Activated CD4-positive, alpha-beta T cell treated with anti-CD3 and anti-CD28 coated beads, Interleukin-2, amount 50 U/mL, for 4 hours (primary cell): ENCODE measurements around the gene CEP85.
"Not testable (repeated sequence)": the region's sequence is repeated elsewhere in the genome, so short reads cannot be mapped to it uniquely, and the experiment has no call there.

Experiments used
- DNase-seq, 2 experiments: peaks; one replicate each; pipeline ENCODE4 v3.0.0-alpha.2; 2020

Gene CEP85

DNA sequence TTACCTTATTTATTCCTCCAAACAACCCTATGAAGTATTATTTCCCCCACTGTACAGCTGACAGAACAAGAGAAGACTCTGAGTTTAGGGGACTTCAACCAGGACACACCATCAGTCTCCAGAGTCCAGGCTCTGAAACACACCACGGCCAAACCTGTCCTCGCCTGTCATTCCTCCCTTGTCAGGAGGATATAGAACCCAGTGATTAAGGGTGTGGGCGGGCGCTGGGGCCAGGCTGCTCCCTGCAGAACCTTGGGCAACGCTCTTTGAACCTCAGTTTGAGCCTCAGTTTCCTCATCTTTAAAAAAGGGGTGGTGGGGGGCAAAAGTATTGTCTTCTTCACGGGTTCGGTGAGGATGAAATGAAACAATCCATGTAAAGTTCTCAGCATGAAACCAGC lies 9.4 kb upstream of the CEP85 start:
- DNase-seq = no peak

DNA sequence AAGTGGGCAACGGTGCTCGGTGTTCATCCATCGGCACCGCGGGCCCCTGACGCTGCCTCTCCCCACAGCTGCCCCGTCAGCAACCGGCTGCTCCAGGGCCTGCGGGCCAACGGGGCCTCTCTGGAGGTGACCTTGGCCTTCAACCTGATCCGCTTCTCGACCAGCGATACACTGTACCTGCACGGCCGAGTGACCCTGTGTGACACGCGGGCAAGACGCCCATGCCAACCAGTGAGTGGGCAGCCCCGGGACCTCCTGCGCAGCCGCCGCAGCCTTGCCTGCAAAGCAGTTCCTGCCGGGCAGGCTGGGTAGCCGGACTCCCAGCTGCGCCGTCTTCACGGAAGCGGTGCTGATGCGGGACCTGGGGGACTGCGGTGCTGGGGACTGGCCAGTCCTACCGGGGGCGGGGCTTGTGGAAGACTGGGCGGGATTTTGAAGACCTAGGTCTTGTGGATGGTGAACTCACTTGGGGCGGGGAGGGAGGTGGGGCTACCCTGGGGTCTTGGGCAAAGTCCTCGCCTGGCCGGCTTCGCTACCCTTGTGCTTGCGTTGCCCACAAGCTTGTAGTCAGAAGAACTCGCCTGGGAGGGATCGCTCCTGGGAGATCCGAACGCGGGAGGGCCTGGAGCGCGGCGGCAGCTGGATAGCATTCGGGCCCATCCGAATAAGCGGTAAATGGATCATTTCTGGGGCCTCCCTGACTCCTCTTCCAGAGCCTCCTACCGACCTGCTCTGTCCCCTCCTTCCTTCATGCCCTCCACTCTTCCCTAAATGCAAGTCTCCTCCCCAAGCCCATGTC lies 8.8 kb upstream of the CEP85 start:
- peak; percentile 28 to 31 for DNase-seq

DNA sequence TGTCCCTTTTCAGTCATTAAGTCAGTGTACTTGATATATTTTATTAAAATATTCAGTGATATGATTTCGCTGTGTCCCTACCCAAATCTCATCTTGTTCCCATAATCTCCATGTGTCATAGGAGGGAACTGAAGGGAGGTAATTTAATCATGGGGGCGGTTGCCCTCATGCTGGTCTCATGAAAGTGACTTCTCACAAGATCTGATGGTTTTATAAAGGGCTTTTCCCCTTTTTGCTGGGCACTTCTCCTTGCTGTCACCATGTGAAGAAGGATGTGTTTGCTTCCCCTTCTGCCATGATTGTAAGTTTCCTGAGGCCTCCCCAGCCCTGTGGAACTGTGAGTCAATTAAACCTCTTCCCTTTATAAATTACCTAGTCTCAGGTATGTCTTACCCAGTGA lies 3.3 kb upstream of the CEP85 start:
- not testable (repeated sequence) for DNase-seq

DNA sequence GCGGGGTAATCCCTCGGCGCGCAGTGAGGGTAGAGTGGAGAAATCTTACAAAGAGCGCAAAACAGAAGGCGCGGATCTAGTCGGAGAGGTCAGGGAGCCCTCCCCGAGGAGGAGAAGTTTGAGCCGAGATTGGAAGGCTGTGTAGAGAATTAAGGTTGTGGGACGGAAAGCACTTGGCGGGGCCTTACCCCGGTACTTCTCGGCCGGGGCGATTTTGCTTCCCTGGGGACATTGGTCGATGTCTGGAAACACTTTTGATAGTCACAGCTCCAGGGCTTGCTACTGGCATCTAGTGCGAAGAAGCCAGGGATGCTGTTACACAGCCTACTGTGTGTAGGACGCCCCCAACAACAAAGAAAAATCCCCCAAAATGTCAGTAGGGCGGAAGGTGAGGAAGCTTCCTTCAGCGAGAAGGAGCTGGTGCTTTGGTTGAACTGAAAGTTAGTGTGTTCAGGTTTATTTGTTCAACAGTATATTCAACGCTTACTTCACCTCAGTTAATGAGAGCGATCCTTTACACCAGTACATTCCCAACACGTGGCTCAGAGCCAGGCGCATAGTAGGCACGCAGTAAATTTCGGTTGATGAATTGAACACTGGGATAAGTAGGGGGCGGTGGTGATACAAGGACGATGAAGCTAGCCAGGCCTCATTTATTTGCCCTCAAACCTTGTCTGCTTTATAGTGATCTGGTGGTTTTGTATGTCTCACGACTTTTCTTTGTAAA lies 807 bp downstream of the CEP85 start:
- peak in 1 of 2 experiments; percentile 2 for DNase-seq

DNA sequence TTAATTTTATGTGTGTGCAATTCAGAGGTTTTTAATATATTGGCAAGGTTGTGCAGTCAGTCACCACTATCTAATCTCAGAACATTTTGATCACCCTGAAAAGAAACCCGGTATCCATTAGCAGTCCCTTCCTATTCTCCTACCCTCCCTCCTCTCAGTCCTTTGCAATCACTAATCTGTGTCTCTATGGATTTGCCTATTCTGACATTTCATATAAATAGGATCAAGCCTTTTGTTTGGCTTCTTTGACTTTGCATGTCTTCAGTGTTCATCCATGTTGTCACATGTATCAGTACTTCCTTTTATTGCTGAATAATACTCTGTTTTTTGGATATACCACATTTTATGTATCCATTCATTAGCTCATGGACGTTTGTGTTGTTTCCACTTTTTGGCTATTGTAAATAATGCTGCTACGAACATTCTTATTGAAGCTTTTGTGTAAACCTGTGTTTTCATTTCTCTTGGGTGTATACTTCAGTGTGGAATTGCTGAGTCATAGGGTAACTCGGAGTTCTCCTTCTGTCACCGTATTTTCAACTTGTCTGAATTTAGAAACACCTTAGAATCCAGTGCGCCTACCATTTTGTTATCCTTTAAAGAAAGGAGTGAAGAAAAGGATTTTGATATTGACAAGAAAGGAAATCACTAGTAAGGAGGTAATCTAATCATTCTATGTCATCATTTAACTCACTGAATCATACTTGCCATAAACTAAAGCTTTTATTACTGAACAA lies 3.4 kb downstream of the CEP85 start:
- DNase-seq = no peak

DNA sequence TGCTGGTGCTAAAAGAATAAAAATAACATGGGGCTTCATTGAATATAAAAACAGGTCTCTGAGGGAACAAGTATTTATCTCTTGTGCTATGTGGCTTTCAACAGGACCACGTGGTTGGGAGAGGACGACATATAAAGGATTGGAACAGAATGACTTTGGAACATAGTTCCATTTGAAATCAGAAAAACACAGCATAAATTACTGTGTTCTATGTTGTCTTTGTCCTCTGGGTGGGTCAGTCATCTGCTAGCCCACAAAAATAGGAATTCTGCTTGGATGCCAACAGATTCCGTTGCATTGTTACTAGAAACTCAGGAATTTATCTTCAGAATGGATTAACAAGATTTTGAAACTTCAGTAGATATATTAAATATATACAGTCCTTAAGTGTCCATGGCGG lies 5.9 kb downstream of the CEP85 start:
- DNase-seq = no peak

DNA sequence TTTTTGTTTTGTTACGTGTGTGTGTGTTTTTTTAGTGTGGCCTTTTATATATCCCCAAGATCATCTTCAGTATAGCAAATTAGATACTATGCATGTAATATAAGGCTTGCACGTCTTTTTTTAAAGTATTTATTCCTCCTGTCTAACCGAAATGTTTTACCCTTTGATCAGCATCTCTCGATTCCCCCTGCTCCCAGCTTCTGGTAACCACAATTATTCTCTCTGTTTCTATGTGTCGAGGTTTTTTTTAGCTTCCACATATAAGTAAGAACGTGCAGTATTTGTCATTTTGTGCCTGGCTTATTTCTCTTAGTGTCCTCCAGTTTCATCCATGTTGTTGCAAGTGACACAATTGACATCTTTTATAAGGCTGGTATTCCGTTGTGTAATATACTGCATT lies 18.7 kb downstream of the CEP85 start:
- no peak for DNase-seq

DNA sequence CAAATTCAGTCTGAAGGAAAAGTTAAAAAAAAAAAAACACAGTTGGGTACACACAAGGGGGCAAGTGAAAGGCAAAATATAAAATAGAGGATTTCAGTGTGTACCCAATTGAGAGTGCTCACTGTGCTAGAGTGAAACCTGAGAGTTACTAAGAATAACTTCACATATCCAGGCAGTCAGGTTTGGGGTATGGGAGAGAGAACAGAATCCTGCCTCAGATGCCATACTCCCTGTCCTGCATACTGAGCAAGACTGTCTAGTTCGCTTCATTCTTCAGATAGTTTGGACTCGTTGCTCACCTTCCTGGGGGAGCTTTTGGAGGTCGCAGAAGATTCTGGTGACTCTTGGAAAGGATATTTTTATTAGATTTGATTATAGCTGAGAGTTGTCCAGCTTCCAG lies 20.4 kb downstream of the CEP85 start:
- no peak for DNase-seq

DNA sequence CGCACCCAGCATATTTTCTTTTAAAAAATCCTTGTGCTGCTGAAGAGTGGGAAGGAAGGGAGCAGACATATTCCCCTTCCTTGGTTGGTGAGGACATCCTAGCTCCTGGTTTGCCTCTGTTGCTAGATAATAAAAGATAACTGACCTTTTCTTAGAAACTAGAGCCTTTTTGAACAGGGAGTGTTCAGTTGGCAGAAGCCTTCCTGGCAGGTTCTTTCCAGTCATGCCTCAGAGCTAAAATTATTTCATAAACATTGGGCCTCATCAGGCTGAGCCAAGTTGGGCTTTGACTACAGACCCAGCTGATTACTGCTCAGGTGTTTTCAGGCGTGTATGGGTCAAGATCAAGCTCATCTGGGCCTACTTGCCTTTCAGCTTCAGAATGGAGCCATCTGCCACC lies 23.2 kb downstream of the CEP85 start:
- no peak for DNase-seq

DNA sequence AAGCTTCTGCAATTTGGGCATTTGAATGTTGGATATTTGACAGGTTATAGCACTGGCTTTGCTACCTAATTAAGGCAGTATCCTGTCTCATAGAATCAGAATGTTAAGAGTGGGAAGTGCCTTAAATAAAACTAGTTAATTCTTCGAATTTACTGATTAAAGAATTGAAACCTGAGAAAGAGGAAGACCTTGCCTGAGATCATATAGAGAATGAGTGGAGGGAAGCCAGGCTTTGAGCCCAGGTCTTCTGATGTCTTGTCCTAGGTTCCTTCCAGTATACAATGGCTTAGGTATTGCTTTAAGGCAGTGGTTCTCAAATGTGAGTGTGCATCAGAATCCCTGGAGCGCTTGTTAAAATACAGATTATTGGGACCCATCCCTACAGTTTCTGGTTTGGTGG lies 25.0 kb downstream of the CEP85 start:
- DNase-seq = no peak

DNA sequence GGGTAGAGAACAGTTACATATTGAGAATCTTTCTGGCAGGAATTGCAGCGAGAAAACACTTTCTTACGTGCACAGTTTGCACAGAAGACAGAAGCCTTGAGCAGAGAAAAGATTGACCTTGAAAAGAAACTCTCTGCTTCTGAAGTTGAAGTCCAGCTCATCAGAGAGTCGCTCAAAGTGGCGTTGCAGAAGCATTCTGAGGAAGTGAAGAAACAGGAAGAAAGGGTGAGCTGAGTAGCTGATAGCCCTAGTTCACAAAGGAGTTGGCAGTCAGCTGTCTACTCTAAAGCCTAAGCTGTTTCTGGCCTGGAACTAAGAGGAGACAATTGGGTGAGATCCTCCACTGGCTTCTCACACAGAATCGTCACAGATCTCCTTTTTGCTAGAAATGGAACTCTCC lies 25.6 kb downstream of the CEP85 start:
- no peak for DNase-seq

DNA sequence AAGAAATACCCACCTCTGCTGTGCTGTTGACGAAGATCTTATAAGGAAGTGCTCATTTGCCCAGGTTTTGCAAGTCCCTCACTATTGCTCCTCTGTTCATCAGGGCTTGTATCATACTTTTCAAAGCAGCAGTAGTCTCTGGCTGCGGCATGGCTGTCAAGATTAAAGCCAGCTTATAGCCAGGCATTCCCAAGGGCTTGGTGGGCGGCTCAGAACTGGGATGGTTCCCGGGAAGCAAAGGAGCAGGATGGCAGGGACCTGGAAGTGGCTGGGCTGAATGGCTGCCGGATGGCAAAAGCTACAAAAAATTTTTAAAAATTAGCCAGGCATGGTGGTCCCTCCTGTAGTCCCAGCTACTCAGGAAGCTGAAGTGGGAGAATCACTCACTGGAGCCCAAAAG lies 29.2 kb downstream of the CEP85 start:
- DNase-seq = no peak

DNA sequence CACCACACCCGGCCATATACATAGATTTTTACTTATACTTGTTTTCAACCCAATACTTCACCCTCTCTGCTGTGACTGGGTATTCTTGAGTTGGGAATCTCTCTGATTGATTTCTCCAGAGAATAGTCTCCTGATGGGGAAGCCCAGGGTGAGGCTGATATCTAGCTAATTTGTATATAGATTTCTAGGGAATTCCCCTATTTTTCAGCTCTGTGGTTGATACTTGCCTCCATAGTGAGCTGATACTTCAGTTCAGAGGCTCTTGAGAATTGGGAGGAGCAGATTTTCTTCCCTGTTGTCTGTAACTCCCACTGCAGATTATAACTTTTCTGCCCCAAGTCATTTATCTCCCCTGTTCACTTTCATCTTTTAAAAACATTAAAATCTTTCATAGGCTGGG lies 31.4 kb downstream of the CEP85 start:
- DNase-seq = no peak

DNA sequence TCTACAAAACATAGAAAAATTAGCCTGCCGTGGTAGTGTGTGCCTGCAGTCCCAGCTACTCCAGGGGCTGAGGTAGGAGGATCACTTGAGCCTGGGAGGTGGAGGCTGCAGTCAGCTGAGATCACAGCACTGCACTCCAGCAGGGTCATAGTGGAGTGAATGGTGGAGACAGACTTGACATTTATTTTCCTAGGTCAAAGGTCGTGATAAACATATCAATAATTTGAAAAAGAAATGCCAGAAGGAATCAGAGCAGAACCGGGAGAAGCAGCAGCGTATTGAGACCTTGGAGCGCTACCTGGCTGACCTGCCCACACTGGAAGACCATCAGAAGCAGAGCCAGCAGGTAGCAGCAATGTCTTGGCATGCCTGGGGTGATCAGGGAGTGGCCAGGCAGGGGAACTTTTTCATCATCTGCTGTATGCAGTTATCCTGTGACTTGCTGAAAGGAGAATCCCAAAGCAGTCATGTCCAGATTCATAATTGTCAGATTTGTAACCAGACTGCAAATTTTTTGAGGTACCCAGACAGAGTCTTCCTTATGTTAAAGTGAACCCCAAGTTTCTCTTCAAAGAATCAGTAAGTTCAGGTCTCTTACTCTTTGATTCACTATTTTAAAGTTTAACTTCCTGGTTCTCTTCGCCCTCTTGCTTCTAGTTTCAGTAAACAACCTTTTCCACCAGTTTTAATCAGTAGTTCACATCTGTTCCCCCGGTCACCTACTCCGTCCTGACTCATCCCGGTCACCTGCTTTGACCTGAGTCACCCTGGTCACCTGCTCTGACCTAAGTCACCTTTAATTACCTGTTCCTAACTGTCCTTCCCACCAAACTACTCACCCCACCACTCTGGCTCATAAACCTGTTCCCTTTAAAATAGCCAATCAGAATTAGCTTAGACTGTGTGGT lies 34.5 kb downstream of the CEP85 start:
- no peak for DNase-seq

DNA sequence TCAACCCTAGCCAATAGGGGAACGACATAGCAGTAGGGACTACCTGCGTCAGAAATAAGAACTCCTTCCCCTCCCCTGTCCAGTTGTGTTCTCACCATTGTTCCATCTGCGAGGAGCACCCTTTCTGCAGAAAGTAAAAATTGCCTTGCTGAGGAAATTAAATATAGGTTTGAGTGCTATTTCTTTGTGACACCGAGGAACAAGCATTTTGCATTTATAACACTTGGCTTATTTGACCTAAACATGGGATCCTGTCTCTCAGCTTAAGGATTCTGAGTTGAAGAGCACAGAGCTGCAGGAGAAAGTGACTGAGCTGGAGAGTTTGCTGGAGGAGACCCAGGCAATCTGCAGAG lies 35.2 kb downstream of the CEP85 start:
- DNase-seq = no peak

DNA sequence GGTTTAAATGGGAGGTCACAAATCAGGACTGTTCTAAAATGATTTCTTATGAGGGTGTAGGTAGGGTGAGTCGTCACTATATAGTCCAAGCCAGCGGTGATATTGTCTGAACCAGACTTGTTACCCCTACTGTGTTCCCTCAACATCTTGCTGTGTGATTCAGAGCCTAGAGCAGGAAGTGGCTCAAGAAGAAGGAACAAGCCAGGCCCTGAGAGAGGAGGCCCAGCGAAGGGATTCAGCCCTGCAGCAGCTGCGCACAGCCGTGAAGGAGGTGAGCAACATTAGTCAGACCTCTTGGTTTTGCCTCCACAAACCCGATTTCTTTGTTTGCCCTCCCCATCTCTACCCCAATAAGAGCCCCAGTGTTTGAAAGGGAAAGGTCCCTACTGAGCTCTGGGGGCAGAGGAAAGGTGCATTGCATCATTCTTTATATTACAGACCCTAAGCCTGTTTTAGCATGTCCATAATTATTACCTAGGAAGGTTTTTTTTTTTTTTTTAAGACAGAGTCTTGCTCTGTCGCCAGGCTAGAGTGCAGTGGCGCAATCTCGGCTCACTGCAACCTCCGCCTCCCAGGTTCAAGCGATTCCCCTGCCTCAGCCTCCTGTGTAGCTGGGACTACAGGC lies 40.9 kb downstream of the CEP85 start:
- no peak for DNase-seq

DNA sequence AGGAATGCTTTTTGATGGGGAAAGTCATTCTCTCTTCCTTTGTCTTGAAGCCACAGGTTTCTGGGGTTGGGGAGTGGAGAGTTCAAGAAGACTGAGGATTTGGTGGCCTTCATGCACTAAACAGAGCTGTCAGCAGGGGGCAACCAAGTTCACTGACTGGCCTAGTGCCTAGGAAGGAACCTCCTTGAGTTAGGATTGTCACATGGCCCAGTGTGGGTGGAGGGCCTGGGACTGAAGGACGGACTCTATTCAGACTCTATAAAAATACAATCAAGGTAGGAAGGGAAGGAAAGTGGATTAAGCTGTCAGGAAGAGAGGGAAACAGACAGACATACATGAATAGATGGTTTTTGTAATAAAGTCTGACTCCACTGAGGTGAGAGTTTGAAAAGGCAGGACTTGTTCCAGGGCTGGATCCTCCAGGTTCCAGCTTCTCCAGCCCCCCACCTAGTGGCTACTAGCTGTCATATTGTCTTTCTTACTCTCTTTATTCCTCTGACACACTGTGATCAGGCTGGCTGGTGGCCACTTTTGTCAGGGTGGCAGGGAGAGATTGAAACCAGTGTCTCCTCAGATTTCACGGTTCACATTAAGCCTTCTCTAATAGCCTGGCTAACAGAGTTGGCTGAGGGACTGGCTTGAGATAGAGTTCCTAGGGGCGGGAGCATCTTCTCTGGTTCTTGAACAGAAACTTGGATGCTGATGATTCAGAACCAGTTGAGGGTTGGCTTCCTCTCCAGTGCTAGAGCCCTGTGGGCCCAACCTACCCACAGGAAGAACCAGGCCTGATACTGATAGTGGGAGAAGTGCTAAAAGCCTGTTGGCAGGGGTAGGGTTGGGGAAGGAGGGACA lies 41.8 kb downstream of the CEP85 start:
- DNase-seq = peak; percentile 71 to 74

DNA sequence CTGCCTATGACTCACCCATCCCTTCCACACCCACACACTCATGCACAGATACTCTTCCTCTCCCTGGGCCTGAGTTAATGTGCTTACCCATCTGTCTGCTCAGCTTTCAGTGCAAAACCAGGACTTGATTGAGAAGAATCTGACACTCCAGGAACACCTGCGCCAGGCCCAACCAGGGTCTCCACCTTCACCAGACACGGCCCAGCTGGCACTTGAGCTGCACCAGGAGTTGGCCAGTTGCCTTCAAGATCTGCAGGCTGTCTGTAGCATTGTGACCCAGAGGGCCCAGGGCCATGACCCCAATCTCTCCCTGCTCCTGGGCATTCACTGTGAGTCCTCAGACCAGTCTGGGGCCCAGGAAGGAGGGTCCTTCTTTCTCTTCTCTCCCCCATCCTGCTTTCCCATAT lies 42.4 kb downstream of the CEP85 start:
- no peak for DNase-seq

DNA sequence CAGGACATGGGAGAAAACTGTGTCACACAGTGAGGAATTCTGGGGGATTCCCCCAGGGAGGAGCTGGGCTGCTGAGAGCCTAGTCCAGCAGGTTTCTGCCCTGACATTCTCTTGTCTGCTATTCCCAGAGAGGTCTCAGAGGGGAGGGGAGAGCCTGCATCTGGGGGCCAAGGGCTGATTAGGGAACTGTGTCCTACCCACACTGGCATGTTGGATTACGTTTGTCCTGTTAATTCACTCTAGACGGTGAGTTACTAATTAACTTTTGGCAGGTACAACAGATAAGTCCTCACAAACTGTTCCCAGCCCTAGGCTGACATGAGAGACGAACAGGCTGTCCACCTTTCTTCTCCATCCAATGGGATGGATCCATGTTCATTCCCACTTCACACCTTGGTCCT lies 43.3 kb downstream of the CEP85 start:
- DNase-seq = no peak

DNA sequence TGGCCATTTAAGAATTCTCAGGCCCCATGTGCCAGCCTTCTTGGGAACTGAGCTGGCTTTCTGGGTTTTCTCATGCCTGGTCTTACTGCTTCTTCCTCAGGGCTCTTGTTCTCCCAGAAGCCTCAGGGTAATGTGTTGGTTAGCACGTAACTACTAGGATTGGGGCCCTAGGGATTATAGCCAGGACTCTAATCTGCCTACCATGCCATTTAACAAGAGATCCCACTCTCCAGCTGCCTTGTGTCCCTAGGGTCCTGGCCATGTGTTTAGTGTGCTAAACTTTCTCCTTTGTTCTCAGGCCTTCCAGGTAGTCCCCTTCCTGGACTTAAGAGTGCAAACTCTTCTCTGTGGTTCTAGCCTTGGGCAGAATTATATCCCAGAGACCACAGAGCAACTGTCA lies 43.7 kb downstream of the CEP85 start:
- no peak for DNase-seq

DNA sequence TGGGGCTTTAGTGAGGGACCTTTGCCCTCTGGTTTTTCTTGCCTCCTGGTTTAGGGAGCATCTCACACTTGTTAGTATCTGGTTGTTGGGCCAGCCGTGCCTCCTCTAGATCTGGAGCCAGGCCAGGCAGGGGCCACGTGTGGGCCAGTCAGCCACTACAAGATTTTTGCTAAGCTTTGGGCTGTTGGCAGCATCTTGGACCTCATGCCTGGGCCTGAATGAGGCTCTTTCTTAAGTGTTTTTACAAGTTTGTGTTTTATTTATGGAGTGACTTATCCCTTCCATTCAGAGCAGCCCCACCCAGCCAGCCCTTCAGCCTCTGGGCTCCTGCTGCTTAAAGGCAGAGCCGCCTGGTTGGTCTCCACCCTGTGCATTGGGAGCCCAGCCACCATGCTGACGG lies 44.3 kb downstream of the CEP85 start:
- DNase-seq = no peak
